ENCODE results near the gene PRKAR2B. TPM values are rescaled to one million over a fixed set of nuclear protein-coding genes. Genes with fewer than 3 reads are reported as not detected.

Gene PRKAR2B
- 75.2 and 84.7 TPM in 2 replicates for total RNA-seq

- DNase-seq (ENCODE audit: low read depth, low spot score), result peak; percentile 37
These were observed at the start of gene PRKAR2B for GRCh38 chr7:107044347-107045194. Gene PRKAR2B, plus strand, starts transcription at chr7:107044705. Its CDS starts 203 bp downstream, at chr7:107044908.

GRCh38 chr7:106994833-106995232, 49.7 kb upstream of the PRKAR2B start:
- DNase-seq (ENCODE audit: low read depth, low spot score), result no peak

- DNase-seq (ENCODE audit: low read depth, low spot score), result no peak
These were observed 46.8 kb upstream of the PRKAR2B start for GRCh38 chr7:106997487-106998271.

- DNase-seq (ENCODE audit: low read depth, low spot score), result no peak
These were observed 45.5 kb upstream of the PRKAR2B start for GRCh38 chr7:106999023-106999422.

- no peak for DNase-seq (ENCODE audit: low read depth, low spot score)
These were observed 43.0 kb upstream of the PRKAR2B start for GRCh38 chr7:107001490-107001889.

- no peak for DNase-seq (ENCODE audit: low read depth, low spot score)
These were observed 42.4 kb upstream of the PRKAR2B start for GRCh38 chr7:107002126-107002525.

GRCh38 chr7:107002529-107002998, 41.9 kb upstream of the PRKAR2B start:
- DNase-seq (ENCODE audit: low read depth, low spot score), result no peak

- no peak for DNase-seq (ENCODE audit: low read depth, low spot score)
These were observed 37.3 kb upstream of the PRKAR2B start for GRCh38 chr7:107007007-107007891.

- no peak for DNase-seq (ENCODE audit: low read depth, low spot score)
These were observed 36.6 kb upstream of the PRKAR2B start for GRCh38 chr7:107007892-107008287.

GRCh38 chr7:107009846-107010203, 34.7 kb upstream of the PRKAR2B start:
- DNase-seq (ENCODE audit: low read depth, low spot score), result no peak

GRCh38 chr7:107012691-107013090, 31.8 kb upstream of the PRKAR2B start:
- no peak for DNase-seq (ENCODE audit: low read depth, low spot score)

- DNase-seq (ENCODE audit: low read depth, low spot score), result no peak
These were observed 30.0 kb upstream of the PRKAR2B start for GRCh38 chr7:107014387-107015023.

- DNase-seq (ENCODE audit: low read depth, low spot score), result no peak
These were observed 28.2 kb upstream of the PRKAR2B start for GRCh38 chr7:107016312-107016711.

- DNase-seq (ENCODE audit: low read depth, low spot score), result no peak
These were observed 26.4 kb upstream of the PRKAR2B start for GRCh38 chr7:107017965-107018719.

- DNase-seq (ENCODE audit: low read depth, low spot score), result no peak
These were observed 24.1 kb upstream of the PRKAR2B start for GRCh38 chr7:107020400-107020799.

- DNase-seq (ENCODE audit: low read depth, low spot score), result no peak
These were observed 22.9 kb upstream of the PRKAR2B start for GRCh38 chr7:107021600-107021999.

- no peak for DNase-seq (ENCODE audit: low read depth, low spot score)
These were observed 20.9 kb upstream of the PRKAR2B start for GRCh38 chr7:107023522-107024151.

GRCh38 chr7:107024906-107025305, 19.6 kb upstream of the PRKAR2B start:
- DNase-seq (ENCODE audit: low read depth, low spot score), result no peak

- DNase-seq (ENCODE audit: low read depth, low spot score), result no peak
These were observed 18.9 kb upstream of the PRKAR2B start for GRCh38 chr7:107025449-107026103.

Data from pulmonary artery endothelial cell (primary cell).